Activated CD8-positive, alpha-beta memory T cell treated with anti-CD3 and anti-CD28 coated beads, Interleukin-2, amount 50 U/mL, for 24 hours (primary cell): ENCODE data around the gene IZUMO4.

Source experiments
- DNase-seq: peaks from one replicate; pipeline ENCODE4 v3.0.0-alpha.2; 2020; ENCODE audit errors: extremely low read depth

Gene IZUMO4

DNA sequence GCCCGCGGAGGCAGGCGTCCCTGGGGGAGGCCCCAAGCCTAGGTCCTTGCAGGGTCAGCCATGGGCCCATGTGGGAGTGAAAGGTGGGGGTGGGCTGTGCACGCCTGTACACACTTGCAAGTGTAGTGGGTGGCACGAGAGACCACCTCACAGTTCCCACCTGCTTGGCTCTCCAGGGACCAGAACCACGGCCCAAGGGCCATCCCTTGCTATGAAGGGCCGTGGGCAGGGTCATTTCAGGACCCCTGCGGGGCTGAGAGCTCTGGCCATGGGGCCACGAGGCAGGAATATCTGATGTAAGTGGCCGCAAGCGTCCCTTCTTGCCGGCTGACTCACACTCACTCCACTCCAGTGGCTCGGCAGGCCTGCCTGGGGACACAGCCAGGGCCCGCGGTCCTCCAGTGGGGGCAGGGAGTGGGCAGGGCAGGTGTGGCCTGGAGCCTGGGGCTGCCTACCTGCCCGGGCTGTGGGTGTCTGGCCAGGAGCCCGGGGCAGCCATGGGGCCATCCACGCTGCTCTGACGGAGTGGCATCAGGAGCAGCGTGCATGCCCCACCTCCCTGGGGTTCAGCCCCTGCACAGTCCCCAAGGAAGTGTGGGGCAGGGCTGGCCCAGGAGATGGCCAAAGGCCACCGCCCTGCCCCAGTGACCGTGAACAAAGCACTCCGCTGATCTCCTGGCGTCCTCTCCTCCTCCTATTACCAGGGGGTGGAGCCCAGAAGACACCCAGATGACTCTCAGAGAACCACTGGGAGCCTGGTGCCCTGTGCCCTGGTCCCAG lies 37.1 kb upstream of the IZUMO4 start:
- no peak for DNase-seq

DNA sequence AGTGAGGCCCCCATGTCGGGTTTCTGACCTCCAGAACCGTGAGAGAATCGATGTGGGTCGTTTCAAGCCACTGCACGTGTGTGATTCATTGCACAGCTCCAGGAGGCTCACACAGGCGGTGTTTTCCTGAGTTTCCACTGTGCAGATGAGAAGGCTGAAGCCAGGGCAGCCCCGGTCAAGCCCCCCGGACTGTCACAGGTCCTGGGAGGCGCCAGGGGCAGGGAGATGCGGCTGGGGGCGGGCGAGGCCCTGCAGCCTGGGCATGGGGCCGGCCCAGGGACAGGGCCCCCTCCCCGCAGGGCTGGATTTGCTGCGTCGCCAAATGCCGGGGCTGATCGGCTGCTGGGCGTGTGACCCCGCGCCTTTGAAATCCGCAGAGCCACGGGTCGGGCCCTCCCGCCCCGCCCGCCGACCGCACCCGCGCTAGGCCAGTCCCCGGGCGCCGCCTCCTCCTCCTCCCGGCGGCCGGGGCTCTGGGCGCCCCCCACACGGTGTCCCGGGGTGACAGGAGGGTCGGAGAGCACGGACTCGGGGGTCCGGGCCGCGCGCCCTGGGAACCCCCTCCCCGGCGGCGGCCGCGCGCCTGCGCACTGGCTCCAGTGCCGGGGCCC lies 35.7 kb upstream of the IZUMO4 start:
- DNase-seq, result no peak

DNA sequence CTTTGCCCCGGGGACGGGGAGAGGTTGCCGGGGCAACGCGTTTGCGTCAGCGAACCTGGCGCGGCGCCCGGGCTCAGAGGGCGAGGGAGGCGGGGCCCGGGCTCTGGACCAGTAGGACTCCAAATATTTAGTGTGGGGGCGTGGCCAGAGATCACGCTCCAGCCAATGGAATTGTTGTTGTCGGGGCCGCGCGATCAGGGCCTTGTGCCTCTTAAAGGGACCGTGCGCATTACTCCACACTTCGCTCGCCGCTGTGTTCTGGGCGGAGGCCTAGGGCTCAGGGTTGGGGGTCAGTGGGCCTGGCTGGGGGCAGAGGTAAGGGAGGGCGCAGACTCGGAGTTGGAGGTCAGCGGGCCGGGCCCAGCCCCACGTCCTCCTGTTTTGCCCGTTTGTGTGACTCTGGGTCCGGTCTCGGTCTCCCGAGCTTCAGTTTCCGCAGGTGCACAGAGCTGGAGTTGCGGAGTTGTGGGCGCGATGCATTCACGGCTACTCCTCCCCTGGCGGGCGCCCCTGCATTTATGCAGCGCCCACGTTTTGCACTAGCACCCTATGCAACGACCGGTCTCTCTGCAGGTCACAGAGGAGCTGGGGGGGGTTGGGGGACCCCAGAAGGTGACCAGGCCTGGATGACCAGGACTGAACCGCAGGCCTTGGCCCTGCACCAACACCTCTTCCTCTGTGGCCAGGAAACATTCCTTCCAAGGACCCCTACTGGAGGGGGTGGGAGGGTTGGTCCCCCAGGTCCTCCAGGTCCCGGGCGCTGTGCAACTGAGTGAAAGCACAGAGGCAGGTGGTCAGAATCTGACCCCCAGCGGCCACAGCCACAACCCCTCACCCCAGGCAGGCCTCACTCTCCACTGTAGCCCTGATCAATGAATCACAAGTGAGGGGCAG lies 35.0 kb upstream of the IZUMO4 start:
- peak; percentile 98 for DNase-seq

DNA sequence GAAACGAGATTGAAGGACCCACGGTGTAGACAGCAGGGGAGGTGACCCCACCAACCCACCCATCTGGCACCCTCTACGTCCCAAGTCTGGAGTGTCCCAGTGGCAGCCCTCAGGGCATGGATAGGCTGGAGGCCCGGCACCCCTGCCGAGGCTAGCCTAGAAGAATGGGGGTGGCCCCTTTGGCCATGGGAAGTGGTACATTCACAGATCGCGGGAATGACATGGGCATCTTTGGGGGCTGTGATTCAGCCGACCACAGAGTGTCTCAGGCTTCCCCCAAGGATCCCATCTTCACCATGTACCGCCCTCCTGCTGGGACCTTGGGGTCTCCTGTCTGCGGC lies 34.4 kb upstream of the IZUMO4 start:
- no peak for DNase-seq

- DNase-seq, result no peak
Observed at GRCh38 chr19:2062770-2063169, 33.9 kb upstream of the IZUMO4 start.

DNA sequence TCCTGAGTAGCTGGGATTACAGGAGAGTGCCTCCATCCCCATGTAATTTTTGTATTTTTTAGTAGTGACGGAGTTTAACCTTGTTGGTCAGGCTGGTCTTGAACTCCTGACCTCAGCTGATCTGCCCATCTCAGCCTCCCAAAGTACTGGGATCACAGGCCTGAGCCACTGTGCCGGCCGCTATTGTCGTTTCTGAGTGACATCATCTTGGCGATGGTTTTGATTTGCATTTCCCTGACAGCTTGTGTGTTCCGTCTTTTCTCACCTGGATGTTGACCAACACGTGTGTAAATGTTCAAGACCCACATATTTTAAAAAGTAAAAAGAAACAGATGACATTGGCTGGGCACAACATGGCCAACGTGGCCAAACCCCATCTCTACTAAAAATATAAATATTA lies 32.9 kb upstream of the IZUMO4 start:
- DNase-seq, result no peak

GRCh38 chr19:2064395-2064787 lies 32.3 kb upstream of the IZUMO4 start:
- DNase-seq, result no peak

- no peak for DNase-seq
Observed at GRCh38 chr19:2064788-2065524, 31.8 kb upstream of the IZUMO4 start.

GRCh38 chr19:2070436-2070827 lies 26.3 kb upstream of the IZUMO4 start:
- no peak for DNase-seq

GRCh38 chr19:2070986-2071673 lies 25.6 kb upstream of the IZUMO4 start:
- no peak for DNase-seq

GRCh38 chr19:2072757-2073551 lies 23.8 kb upstream of the IZUMO4 start:
- no peak for DNase-seq

DNA sequence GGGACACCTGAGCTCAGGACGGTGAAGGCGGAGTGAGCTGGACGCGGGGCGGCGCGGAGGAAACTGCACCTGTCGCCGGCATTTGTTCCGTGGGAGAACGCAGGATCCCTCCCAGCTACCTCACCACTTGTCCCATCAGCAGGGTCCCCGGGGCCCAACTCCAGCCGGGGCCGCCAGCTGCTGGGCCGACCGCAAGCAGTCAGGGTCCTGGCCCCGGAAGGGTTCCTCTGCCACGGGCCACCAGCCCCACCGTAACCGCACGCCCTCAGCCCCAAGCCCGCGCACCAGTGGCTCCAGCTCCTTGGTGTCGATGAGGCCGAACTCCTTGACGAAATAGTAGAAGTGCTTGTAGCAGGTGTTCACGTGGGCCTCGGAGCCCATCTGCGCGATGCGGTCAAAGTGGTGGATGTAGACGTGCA lies 20.2 kb upstream of the IZUMO4 start:
- no peak for DNase-seq

GRCh38 chr19:2077398-2077797 lies 19.3 kb upstream of the IZUMO4 start:
- no peak for DNase-seq

DNA sequence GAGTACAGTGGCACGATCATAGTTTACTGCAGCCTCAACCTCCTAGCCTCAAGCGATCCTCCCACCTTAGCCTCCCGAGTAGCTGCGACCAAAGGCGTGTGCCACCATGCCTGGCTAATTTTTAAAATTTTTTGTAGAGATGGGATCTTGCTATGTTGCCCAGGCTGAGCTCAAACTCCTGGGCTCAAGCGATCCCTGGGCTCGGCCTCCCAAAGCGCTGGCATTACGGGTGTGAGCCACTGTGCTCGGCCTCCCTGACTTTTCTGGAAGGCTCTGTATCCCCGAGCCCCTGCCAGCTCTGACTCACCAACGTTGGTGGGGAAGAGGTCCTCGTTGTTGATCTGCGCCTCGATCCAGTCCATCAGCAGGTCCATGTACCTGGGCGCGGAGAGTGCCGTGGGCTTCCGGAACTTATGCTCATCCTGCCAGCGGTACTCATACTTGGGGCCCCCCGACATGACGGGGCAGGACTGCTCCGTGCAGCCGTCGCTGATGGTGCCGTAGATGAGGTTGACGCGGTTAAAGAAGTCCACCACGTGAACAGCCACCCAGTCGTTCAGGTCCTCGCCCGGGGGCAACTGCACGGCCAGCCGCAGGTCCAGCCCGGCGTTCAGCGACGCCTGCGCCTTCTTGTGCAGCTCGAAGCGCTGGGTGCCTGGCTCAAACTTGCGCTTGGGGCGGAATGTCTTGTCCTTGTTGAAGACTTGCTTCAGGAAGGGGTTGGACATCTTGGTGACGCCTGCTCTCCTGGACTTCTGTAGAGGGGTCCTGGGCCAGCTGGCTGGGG lies 18.7 kb upstream of the IZUMO4 start:
- DNase-seq, result no peak

- no peak for DNase-seq
Observed at GRCh38 chr19:2079076-2079864, 17.4 kb upstream of the IZUMO4 start.

DNA sequence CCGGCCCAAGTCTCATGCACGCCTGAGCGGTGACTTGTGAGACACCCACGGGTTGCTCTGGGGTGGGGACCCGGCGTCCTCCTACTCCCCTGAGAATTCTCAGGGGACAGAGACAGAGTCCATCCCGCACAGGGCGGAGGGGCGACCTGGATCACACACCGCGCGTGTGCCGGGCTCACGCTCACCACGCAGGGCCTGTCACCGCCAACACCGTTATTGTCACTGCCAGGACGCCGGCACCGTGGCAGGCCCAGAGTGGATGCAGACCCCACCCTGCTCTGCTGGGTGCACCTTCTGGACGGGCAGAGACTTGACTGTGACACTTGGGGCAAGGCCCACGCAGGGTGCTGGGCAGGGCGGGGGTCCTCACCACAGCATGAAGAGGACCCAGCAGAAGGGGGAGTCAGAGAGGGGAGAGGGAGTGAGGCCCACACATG lies 16.8 kb upstream of the IZUMO4 start:
- no peak for DNase-seq

DNA sequence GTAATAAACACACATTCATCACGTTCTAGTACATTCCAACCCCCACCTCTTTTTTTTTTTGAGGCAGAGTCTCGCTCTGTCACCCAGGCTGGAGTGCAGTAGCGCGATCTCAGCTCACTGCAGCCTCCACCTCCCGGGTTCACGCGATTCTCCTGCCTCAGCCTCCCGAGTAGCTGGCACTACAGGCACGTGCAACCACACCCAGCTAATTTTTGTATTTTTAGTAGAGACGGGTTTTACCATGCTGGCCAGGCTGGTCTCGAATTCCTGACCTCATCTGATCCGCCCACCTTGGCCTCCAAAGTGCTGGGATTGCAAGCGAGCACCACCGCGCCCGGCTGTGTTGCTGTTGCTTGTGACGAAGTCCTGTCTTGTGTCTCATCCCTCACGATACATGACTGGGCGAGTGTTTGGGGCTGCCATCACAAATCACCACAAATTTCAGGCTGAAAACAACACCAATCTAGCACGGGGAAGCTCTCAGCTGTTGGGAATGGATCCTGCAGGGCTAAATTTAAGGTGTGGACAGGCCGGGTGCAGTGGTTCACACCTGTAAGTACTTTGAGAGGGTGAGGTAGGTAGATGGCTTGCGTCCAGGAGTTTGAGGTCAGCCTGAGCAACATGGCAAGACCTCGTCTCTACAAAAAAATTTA lies 16.3 kb upstream of the IZUMO4 start:
- DNase-seq, result no peak
